K562 (cell line): ENCODE results near the gene SH3BGRL3. TPM values are rescaled to one million over a fixed set of nuclear protein-coding genes. Genes with fewer than 3 reads are reported as not detected.

Experiments
- HDAC2 ChIP-seq: fragments of 450-650 bp; IDR thresholded peaks from 2 replicates; pipeline ENCODE4 v1.6.1; 2016; ENCODE audit warnings: mild to moderate bottlenecking
- NCOA6 ChIP-seq: fragments of 450-650 bp; IDR thresholded peaks from 2 replicates; pipeline ENCODE4 v1.6.1; 2017; ENCODE audit warnings: mild to moderate bottlenecking
- NR2C1 ChIP-seq, 2 experiments: fragments of 450-650 bp; IDR thresholded peaks; 2 replicates each; pipeline ENCODE4 v1.6.1; 2017; ENCODE audit warnings: mild to moderate bottlenecking in 2 of 2, antibody characterized with exemption in 1 of 2, inconsistent platforms in 1 of 2, missing compliant biosample characterization in 1 of 2, missing genetic modification characterization in 1 of 2
- PYGO2 ChIP-seq: fragments of 450-650 bp; IDR thresholded peaks from 2 replicates; pipeline ENCODE4 v1.6.1; 2016; ENCODE audit warnings: mild to moderate bottlenecking, missing genetic modification characterization, moderate library complexity, missing compliant biosample characterization
- RAD21 ChIP-seq, 2 experiments: fragments of 250-450 bp in 1 of 2; fragments of 450-650 bp in 1 of 2; sonication (Bioruptor Pico) in 1 of 2; formaldehyde crosslinking in 1 of 2; IDR thresholded peaks in 1 of 2; conservative IDR thresholded peaks in 1 of 2; 2 replicates each; pipeline versions ENCODE4 v1.4.0 to v1.8.0; 2020 to 2022; ENCODE audit warnings: mild to moderate bottlenecking in 2 of 2, moderate library complexity in 1 of 2
- RCOR1 ChIP-seq, 2 experiments: IDR thresholded peaks; 2 replicates each; pipeline ENCODE4 v1.6.1; 2012; ENCODE audit warnings: low read depth in 2 of 2, low read length in 2 of 2, borderline replicate concordance in 1 of 2, improper control_type of control experiment in 1 of 2
- SPI1 ChIP-seq: IDR thresholded peaks from 2 replicates; pipeline ENCODE4 v1.6.1; 2011; ENCODE audit warnings: low read depth, low read length, control low read depth, borderline replicate concordance
- SRSF9 ChIP-seq: fragments of 200-400 bp; formaldehyde crosslinking; IDR thresholded peaks from 2 replicates; pipeline ENCODE4 v1.6.1; 2017; ENCODE audit warnings: low read depth, low read length, borderline replicate concordance
- ZNF197 ChIP-seq: fragments of 200-800 bp; sonication (Bioruptor generic); IDR thresholded peaks from 2 replicates; pipeline ENCODE4 v1.6.1; 2016; ENCODE audit warnings: low read depth, missing genetic modification characterization, missing compliant biosample characterization
- ZNF668 ChIP-seq: fragments of 250-450 bp; sonication (Bioruptor Pico); IDR thresholded peaks from 2 replicates; pipeline ENCODE4 v1.8.0; 2022; ENCODE audit warnings: mild to moderate bottlenecking, inconsistent platforms
- polyA plus RNA-seq, 8 experiments: library from polyadenylated mRNA; depleted of rRNA in 4 of 8; stranded (reverse) in 5 of 8; unstranded in 3 of 8; fragments of >200 nt; fragmentation: Nextera tagmentation in 2 of 8; fragmentation: Illumina TruSeq in 1 of 8; extraction: Ambion mirVana in 2 of 8; extraction: Trizol in 1 of 8; gene quantifications; 2 replicates each; pipeline versions ENCODE4 v1.2.1 to v1.2.3, GENCODE V29; 2011 to 2014; ENCODE audit warnings: inconsistent platforms in 1 of 8, missing spikeins in 1 of 8
- total RNA-seq, 7 experiments: library from RNA; depleted of rRNA in 6 of 7; stranded (reverse); fragments of >200 nt in 6 of 7; fragmentation: Illumina TruSeq in 2 of 7; extraction: Trizol in 2 of 7; gene quantifications; 2 replicates each; pipeline versions ENCODE4 v1.2.1 to v1.2.3, GENCODE V29; 2011 to 2021; ENCODE audit warnings: low replicate concordance in 1 of 7
- TF ChIP-seq, protein P1 (sequence below): fragments of 450-650 bp; IDR thresholded peaks from 2 replicates; pipeline ENCODE4 v1.6.1; 2017; ENCODE audit warnings: antibody characterized with exemption
- TF ChIP-seq, protein P2 (sequence below): fragments of 450-650 bp; IDR thresholded peaks from one replicate; pipeline ENCODE4 v1.6.1; 2018; ENCODE audit warnings: mild to moderate bottlenecking, moderate library complexity; ENCODE audit not compliant: partially characterized antibody
- TF ChIP-seq, protein P3 (sequence below), 2 experiments: fragments of 450-650 bp in 1 of 2; IDR thresholded peaks; 2 replicates each; pipeline ENCODE4 v1.6.1; 2011 to 2017; ENCODE audit warnings: low read depth in 2 of 2, antibody characterized with exemption in 1 of 2, borderline replicate concordance in 1 of 2, low read length in 1 of 2, mild to moderate bottlenecking in 1 of 2, mixed read lengths in 1 of 2; ENCODE audit not compliant: control insufficient read depth in 1 of 2
- TF ChIP-seq, protein P4 (sequence below): fragments of 250-450 bp; sonication (Bioruptor Pico); IDR thresholded peaks from 2 replicates; pipeline ENCODE4 v1.5.0; 2021; ENCODE audit warnings: mild to moderate bottlenecking, borderline replicate concordance
- TF ChIP-seq, protein P5 (sequence below): fragments of 450-650 bp; IDR thresholded peaks from 2 replicates; pipeline ENCODE4 v1.6.1; 2017; ENCODE audit warnings: mild to moderate bottlenecking, moderate library complexity

The SH3BGRL3 gene
- total and polyA plus RNA-seq, 9 of the 15 experiments (the other 6 are each of a cell fraction or from before 2014, with no cell fraction given) = 30.3 to 140 (median 54.2) TPM

DNA sequence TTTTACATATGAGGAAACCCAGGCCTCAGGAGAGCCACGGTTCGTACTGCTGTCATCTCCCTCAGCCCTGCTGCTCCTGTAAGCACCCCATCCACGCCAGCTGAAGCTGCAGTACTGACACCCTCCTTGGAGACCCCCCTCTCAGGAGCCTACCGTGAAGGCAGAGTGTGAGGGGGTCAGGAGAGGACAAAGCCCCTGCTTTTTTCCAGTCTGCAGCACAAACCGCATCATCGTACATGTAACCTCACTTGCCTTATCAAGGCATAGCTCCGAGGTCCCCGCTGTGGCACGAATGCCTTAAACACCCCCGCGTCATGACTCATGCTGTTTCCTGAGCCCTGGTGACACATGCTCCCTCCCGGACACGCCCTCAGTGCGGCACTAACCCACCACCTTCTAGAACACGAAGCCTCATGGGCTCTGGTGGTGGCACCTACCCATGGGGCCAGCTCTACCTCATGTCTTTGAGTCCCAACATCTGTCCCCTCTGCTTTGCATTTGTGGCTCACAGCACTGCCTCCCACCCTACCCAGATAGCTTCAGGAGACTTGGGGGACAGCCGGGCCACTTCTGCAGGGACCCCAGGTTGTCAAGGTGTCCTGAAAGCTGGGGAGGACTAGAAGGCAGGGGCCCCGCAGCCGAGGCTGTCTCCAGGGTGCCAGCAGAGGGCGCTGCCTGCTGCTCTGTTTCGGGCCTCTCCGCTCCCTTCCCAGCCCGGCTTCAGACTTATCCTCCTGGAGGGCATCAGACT is 4.9 kb downstream of the SH3BGRL3 start (continued):
- TF ChIP-seq ZNF668 (CRISPR knock-in tag) (no peak), HDAC2 (peak; percentile 96), RAD21 (CRISPR knock-in tag; conservative IDR thresholded peaks at IDR 0.05 in 1 of 2, IDR thresholded peaks at IDR 0.05 in 1 of 2) (peak; percentile 79 to 92), NCOA6 (no peak), SRSF9 (no peak), SPI1 (no peak), PYGO2 (tag) (no peak), RCOR1 (IDR thresholded peaks at IDR 0.05; ENCODE audit: borderline replicate concordance in 1 of 2, low read depth in 2 of 2, low read length in 2 of 2) (peak; percentile 63 to 94), ZNF197 (CRISPR knock-in tag) (no peak; the same call in 1 of the 2 replicates), NR2C1 (IDR thresholded peaks at IDR 0.05) (no peak), NR2C1 (tag; IDR thresholded peaks at IDR 0.05) (0 out of 2 replicates have a peak, but pooled peaks have one; percentile 4)
- TF ChIP-seq, protein P1, sequence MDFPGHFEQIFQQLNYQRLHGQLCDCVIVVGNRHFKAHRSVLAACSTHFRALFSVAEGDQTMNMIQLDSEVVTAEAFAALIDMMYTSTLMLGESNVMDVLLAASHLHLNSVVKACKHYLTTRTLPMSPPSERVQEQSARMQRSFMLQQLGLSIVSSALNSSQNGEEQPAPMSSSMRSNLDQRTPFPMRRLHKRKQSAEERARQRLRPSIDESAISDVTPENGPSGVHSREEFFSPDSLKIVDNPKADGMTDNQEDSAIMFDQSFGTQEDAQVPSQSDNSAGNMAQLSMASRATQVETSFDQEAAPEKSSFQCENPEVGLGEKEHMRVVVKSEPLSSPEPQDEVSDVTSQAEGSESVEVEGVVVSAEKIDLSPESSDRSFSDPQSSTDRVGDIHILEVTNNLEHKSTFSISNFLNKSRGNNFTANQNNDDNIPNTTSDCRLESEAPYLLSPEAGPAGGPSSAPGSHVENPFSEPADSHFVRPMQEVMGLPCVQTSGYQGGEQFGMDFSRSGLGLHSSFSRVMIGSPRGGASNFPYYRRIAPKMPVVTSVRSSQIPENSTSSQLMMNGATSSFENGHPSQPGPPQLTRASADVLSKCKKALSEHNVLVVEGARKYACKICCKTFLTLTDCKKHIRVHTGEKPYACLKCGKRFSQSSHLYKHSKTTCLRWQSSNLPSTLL = no peak
- TF ChIP-seq, protein P2, sequence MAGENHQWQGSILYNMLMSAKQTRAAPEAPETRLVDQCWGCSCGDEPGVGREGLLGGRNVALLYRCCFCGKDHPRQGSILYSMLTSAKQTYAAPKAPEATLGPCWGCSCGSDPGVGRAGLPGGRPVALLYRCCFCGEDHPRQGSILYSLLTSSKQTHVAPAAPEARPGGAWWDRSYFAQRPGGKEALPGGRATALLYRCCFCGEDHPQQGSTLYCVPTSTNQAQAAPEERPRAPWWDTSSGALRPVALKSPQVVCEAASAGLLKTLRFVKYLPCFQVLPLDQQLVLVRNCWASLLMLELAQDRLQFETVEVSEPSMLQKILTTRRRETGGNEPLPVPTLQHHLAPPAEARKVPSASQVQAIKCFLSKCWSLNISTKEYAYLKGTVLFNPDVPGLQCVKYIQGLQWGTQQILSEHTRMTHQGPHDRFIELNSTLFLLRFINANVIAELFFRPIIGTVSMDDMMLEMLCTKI = no peak
- TF ChIP-seq, protein P3, sequence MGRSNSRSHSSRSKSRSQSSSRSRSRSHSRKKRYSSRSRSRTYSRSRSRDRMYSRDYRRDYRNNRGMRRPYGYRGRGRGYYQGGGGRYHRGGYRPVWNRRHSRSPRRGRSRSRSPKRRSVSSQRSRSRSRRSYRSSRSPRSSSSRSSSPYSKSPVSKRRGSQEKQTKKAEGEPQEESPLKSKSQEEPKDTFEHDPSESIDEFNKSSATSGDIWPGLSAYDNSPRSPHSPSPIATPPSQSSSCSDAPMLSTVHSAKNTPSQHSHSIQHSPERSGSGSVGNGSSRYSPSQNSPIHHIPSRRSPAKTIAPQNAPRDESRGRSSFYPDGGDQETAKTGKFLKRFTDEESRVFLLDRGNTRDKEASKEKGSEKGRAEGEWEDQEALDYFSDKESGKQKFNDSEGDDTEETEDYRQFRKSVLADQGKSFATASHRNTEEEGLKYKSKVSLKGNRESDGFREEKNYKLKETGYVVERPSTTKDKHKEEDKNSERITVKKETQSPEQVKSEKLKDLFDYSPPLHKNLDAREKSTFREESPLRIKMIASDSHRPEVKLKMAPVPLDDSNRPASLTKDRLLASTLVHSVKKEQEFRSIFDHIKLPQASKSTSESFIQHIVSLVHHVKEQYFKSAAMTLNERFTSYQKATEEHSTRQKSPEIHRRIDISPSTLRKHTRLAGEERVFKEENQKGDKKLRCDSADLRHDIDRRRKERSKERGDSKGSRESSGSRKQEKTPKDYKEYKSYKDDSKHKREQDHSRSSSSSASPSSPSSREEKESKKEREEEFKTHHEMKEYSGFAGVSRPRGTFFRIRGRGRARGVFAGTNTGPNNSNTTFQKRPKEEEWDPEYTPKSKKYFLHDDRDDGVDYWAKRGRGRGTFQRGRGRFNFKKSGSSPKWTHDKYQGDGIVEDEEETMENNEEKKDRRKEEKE (IDR thresholded peaks at IDR 0.05; ENCODE audit: borderline replicate concordance in 1 of 2, control insufficient read depth in 1 of 2, low read depth in 2 of 2, low read length in 1 of 2) = no peak
- TF ChIP-seq, protein P4, sequence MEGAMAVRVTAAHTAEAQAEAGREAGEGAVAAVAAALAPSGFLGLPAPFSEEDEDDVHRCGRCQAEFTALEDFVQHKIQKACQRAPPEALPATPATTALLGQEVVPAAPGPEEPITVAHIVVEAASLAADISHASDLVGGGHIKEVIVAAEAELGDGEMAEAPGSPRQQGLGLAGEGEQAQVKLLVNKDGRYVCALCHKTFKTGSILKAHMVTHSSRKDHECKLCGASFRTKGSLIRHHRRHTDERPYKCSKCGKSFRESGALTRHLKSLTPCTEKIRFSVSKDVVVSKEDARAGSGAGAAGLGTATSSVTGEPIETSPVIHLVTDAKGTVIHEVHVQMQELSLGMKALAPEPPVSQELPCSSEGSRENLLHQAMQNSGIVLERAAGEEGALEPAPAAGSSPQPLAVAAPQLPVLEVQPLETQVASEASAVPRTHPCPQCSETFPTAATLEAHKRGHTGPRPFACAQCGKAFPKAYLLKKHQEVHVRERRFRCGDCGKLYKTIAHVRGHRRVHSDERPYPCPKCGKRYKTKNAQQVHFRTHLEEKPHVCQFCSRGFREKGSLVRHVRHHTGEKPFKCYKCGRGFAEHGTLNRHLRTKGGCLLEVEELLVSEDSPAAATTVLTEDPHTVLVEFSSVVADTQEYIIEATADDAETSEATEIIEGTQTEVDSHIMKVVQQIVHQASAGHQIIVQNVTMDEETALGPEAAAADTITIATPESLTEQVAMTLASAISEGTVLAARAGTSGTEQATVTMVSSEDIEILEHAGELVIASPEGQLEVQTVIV (CRISPR knock-in tag) = no peak
- TF ChIP-seq, protein P5, sequence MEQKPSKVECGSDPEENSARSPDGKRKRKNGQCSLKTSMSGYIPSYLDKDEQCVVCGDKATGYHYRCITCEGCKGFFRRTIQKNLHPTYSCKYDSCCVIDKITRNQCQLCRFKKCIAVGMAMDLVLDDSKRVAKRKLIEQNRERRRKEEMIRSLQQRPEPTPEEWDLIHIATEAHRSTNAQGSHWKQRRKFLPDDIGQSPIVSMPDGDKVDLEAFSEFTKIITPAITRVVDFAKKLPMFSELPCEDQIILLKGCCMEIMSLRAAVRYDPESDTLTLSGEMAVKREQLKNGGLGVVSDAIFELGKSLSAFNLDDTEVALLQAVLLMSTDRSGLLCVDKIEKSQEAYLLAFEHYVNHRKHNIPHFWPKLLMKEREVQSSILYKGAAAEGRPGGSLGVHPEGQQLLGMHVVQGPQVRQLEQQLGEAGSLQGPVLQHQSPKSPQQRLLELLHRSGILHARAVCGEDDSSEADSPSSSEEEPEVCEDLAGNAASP = no peak
